Measurements from ENCODE around the gene NPR1. TPM values are rescaled to one million over a fixed set of nuclear protein-coding genes. Genes with fewer than 3 reads are reported as not detected.

NPR1 gene
- total and polyA plus RNA-seq, 2 of the 4 experiments (the other 2 are of a cell fraction) = 0.02 TPM; not detected in 1

- no peak overlapping the region for H2BK120ac ChIP-seq (ENCODE audit: low read depth, low read length)
- no peak overlapping the region for H3K9ac ChIP-seq (ENCODE audit: low read depth, low read length)
- POLR2A ChIA-PET (ENCODE audit: unreplicated experiment) = no interaction called here
- no TSS peak for BruUV-seq (replicated peaks)
- no peaks in the 10 kb centered on the region for H3K9me3 ChIP-seq (ENCODE audit: control insufficient read depth, insufficient read depth, low read length)
- CTCF ChIA-PET = no interaction called here
- dilution Hi-C loops (cut with HindIII; ENCODE audit: low sequenced_read_pairs, unreplicated experiment) (no loop called here), intact Hi-C loops (cut with micrococcal nuclease) (no loop called here), in situ Hi-C loops (cut with MboI; ENCODE audit: low sequenced_read_pairs) (no loop called here)
- no peak for ATAC-seq (ENCODE audit: low read depth)
- H3K4me1 ChIP-seq (ENCODE audit: control insufficient read depth, insufficient read depth, low read length) = no peaks in the 10 kb centered on the region
- no peak overlapping the region for H2BK15ac ChIP-seq (ENCODE audit: low read depth, low read length)
- no peak overlapping the region for H3K4ac ChIP-seq (ENCODE audit: low read depth, low read length)
- H2AFZ ChIP-seq (replicated peaks; ENCODE audit: low read length, poor library complexity) = no peak overlapping the region
- no peak overlapping the region for H2BK20ac ChIP-seq (ENCODE audit: low read depth, low read length)
- no peaks in the 10 kb centered on the region for H3K9me1 ChIP-seq (ENCODE audit: insufficient read depth, low read length)
- H2AK9ac ChIP-seq (replicated peaks; ENCODE audit: low read depth, low read length, poor library complexity) = peak overlapping the region; percentile 16
- no peak overlapping the region for H3K56ac ChIP-seq (ENCODE audit: extremely low read depth, insufficient read depth, low read length)
- H3K79me1 ChIP-seq (ENCODE audit: low read depth in 1 of 2, low read length in 2 of 2) = no peaks in the 10 kb centered on the region
- no peak overlapping the region for H4K91ac ChIP-seq (ENCODE audit: insufficient read depth, low read depth, low read length)
- H3K18ac ChIP-seq (ENCODE audit: low read depth, low read length) = no peak overlapping the region
- no peak overlapping the region for H3K4me2 ChIP-seq (ENCODE audit: low read depth, low read length)
- 75% methylated on average over 2 of the region's 18 CpGs; no CpG with 5 or more reads in 1 of the 2 experiments for WGBS, 2 experiments (ENCODE audit: extremely low coverage in 2 of 2, insufficient read length in 1 of 2)
- DNase-seq = no peak
- no peaks in the 10 kb centered on the region for H3K36me3 ChIP-seq (ENCODE audit: control insufficient read depth, insufficient read depth, low read length)
- no peak overlapping the region for H3K27ac ChIP-seq (ENCODE audit: insufficient read depth, low read length)
- no peak overlapping the region for H3K23ac ChIP-seq (ENCODE audit: low read depth, low read length)
- H3K27me3 ChIP-seq (ENCODE audit: control insufficient read depth, insufficient read depth, low read length) = peaks cover 44% of the 10 kb centered on the region
- no peak overlapping the region for H2AK5ac ChIP-seq (ENCODE audit: low read depth, low read length)
- H2BK5ac ChIP-seq (ENCODE audit: low read depth, low read length, poor library complexity, severe bottlenecking) = no peak overlapping the region
- H3K4me3 ChIP-seq (ENCODE audit: insufficient read depth, low read depth, low read length) = no peak overlapping the region
- no peak overlapping the region for H4K5ac ChIP-seq (ENCODE audit: low read depth, low read length)
- H3K14ac ChIP-seq (replicated peaks; ENCODE audit: low read depth, low read length) = no peak overlapping the region
- H4K20me1 ChIP-seq (ENCODE audit: insufficient read depth, low read length) = no peaks in the 10 kb centered on the region; the same call in 1 of the 2 replicates
- H4K8ac ChIP-seq (ENCODE audit: low read depth in 2 of 2, low read length in 2 of 2) = no peak overlapping the region
- no peak for TF ChIP-seq CTCF (conservative IDR thresholded peaks at IDR 0.05; ENCODE audit: low read depth, low read length)
- TF ChIP-seq RFX5 (IDR thresholded peaks at IDR 0.05; ENCODE audit: low read depth, low read length) = no peak
- TF ChIP-seq MXI1 (IDR thresholded peaks at IDR 0.05; ENCODE audit: borderline replicate concordance, low read depth, low read length) = no peak
- no peak for TF ChIP-seq SMC3 (IDR thresholded peaks at IDR 0.05; ENCODE audit: low read depth, low read length)
- no peak for TF ChIP-seq RCOR1 (IDR thresholded peaks at IDR 0.05; ENCODE audit: insufficient replicate concordance, low read length)
- TF ChIP-seq MAZ (IDR thresholded peaks at IDR 0.05; ENCODE audit: borderline replicate concordance, low read depth, low read length) = no peak
- TF ChIP-seq POLR2A (IDR thresholded peaks at IDR 0.05; ENCODE audit: low read depth, low read length) = no peak
- no peak for TF ChIP-seq USF2 (IDR thresholded peaks at IDR 0.05; ENCODE audit: low read depth, low read length)
- TF ChIP-seq RAD21 (IDR thresholded peaks at IDR 0.05; ENCODE audit: low read length) = no peak
- TF ChIP-seq CEBPB (IDR thresholded peaks at IDR 0.05; ENCODE audit: low read depth, low read length) = no peak
- TF ChIP-seq MAFK (IDR thresholded peaks at IDR 0.05; ENCODE audit: low read depth, low read length) = no peak
- TF ChIP-seq NFE2L2 (IDR thresholded peaks at IDR 0.05; ENCODE audit: low read depth, low read length) = no peak
- TF ChIP-seq CHD1 (IDR thresholded peaks at IDR 0.05; ENCODE audit: low read depth, low read length) = no peak
These were observed 10.3 kb downstream of the NPR1 start for GRCh38 chr1:153688736-153689328.
